ENCODE data around the gene TOP3B.

TOP3B gene

DNA sequence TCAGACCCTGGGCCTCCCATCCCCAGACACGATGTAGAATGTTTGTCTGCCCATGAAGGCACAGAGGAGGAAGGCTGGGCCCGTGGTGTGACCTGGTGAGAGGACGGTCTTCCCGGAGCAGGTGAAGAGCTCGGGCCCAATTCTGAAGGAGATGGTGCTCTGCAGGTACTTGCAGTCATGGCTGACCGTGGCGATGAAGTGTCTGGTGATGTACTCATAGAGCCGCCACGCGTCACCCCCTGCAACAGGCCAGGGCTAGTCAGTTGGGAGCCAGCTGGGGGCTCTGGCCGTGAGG lies 20.0 kb downstream of the TOP3B start:
- DNase-seq, result no peak

DNA sequence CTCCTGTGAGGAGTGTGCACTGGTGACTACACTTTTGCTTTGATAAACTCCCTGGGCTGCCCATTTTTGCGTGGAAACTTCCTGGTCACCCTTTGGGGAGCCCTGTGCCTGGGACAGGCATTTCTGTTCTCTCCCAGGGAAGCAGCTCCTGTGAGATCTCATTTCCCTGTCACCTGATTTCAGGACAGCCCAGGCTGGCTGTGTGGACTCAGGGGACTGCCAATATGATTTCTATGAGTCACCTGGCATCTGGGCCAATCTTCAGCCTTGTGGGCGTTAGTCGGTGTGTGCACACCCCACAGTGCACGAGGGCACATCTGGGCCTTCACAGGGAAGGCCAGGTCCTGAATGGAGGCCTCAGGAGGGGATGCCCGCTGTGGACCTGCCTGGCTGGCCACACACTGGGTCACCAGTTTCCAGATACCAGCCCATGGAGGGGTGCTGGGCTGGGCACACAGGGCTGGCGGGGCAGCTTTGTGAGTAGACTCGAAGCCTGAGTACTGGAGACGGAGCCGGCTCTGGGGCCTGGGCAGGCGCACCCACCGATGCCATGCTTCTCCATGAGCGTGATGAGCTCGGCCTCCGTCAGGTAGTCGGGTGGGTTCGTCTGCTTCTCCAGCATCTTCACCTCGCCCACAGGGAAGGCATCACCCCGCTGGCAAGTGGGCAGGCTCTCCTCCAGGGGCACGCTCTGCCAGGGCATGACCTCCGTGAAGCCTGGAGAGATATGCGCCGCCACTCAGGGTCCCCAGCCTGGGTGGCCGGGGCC lies 20.5 kb downstream of the TOP3B start:
- no peak for DNase-seq

DNA sequence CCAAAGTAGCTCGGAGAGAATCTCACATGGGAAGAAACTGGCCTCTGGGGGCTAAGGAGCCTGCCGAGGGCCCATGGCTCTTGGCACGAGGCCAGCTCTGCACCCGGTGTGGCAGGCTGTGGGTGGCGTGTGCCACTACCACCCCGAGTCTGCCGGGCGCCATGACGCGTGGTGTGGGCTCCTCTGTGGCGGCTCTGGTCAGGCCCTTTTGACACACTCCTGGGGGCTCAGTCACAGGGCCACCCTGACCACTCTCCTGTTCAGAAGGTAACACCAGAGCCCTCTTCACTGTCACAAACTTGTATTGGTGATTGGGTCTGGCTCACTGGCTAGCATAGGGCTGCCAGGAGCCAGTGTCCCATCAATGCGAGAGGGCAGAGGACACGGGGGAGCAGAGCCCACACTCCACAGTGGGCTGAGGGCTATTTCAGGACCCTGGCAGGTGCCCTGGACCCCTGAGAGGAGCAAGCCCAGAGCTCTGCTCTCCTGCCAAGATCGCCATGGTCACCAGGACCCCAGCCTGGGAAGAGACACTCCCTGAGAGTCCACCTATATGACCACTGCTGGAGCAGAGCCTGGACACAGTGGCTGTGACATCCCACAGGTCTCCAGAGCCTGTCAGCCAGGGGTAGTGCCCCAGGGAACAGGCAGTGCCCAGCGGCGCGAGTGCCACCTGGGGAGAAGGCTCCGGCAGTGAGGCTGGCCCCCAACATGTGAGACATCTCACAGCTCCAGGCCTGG lies 21.3 kb downstream of the TOP3B start:
- DNase-seq, result no peak

DNA sequence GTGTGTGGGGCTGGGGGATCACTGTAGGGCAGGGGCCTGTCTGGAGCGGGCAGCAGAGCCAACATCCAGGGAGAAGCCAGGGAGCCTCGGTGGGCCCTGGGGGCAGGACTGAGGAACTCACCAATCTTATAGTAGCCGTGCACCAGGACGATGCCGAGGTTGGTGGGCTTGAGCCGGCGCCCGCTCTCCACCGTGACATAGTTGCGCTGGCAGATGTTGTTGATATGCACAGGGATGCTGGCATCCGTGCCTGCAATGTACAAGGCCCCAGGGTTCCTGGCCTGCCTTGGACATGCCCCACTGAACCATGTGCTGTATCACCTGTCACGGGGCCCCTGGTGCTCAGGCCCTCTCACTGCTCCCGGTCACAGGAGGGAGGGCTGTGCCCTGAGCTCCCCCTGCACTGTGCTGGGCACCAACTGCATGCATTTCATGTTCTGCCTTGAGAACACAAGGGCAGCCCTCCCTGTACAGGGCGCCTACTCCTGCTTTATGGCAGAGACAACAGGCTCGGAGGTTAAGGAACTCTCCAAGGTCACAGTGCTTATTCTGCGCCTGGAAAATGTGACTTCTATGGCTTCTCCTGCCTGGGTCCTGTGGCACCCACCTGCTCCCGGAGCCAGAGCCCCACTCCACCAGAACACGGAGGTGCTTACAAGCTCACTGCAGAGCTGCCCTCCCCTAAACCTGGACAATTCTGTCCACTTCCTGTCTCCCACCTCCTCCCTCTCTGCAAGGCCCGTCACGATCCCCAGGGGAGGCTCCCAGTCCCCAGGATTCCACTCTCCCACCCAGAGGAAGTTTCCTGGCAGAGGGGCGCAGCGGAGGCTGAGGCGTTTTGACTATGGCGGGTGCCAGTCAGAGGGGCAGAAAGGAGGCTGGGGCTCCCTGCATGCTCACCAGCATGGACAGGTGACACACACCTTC lies 22.1 kb downstream of the TOP3B start:
- DNase-seq, result no peak

DNA sequence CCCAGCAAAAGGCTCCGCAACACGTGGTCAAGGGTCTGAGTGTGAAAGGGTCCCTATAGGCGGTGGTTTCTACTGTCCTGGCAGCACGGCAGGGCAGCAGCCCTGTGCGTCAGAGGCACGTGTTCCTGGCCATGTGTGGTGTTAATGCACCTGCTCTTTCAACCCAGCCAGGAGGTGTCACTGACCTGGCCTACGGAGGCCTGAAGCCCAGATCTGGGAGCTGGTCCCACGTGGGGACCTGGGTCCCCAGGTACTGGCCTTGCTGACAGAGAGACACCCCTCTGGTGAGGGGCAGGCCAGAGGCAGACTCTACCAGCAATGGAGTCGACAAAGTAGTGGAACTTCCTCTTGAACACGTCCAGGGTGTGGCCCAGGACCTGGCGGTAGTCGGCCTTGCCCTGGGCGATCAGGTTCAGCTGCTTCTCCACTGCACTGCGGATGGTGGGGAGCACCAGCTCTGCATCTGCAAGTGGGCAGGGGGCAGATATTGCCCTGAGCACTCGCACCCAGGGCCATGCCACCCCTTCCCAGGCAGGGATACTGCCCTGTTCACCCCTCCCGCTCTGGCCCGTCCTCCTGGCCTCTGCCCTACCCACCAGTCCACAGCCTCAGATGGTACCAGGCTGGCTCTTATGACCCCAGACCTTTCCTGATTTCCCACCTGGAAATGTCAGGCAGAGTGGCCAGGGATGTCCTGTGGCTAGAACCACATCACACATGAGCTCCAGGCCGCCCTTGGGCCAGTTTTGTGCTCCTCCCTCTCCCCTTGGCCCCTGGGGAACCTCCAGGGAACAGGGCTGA lies 23.1 kb downstream of the TOP3B start:
- DNase-seq, result no peak

DNA sequence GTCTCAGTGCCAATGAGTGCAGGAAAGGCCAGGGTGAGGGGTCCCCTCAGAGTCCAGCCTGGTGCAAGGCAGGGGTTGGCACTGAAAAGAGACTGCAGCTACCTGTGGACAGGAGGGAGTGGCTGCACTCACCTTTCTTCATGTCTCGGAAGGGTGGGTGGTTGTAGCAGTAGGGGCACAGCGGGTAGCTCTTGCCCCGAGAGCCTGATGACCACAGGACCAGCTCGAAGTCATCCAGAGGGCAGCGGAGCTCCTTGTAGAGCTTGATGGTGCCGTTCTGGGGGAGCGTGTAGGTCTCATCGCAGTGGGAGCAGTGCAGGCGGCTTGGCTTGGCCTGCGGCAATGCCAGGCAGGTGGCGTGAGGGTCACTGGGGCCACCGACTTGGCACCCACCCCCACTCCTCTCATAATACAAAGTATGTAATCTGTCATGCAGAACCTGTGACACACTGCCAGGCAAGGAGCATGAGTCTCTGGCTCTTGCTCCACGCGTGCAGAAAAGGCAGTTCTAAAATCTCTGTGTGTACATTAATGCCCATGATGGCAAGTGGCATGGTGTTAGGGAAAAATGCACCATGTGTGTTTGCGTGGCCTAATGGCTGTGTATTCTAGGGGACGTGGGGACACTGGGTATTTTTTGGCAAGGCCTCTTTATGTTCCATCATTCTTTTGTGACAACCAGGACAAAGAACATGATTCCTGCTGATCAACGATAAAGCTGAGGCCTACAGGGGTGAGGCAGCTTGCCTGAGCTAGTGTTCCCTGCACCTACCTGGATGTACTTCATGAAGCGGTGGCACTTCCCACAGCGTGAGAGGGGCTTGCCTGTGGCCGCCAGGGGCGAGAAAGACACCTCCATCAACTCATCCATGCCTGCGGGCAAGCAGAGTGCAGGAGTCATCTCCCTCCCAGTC lies 24.0 kb downstream of the TOP3B start:
- no peak for DNase-seq

DNA sequence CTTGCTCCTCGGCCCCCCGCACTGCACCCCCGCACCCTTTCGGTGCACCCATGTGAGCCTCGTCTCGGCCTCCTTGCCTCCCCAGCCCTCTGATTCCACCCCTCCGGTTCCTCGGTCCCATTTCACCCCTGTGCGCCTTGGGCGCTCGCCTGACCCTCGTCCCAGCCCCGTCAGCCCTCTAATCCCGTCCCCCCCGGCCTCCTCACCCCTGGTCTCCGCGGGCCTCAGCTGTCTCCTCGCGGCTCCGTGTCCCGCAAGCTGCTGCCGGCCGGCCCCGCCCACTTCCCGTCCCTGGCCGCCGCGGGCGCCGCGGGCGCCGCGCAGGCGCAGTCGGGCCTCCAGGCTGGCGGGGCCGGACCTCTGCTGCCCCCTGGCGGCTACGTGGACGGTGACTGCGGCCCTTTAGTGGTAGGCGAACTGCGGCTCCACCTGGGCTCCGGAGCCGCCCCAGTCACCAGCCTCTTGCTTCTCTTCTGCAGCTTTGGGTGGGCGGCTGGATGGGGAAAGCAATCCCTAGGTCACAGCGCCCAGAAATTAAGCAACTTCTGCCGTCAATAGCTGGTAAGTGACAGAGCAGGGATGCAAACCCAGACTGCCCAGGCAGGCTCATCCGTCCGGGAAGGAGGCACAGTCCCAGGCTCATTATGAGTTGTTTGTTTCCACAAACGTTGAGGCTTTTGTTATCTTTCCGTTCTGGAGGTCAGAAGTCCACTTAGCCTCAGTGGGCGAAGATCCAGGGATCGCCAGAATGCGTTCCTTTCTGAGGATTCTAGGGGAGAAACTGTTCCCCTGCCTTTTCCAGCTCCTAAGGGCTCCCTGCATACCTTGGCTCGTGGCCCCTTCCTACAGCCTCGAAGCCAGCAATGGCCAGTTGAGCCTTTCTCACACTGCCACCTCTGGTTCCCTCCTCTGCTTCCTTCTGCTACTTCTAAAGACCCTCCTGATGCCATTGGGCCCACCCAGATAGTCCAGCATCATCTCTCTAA lies 29.7 kb downstream of the TOP3B start, which contains the start of gene PPM1F:
PPM1F (minus strand) TSS at position 263 of the 986 bp plus-strand sequence. CDS start 6,800 bp downstream, outside the sequence.
- peak in 52 of 56 donors; percentile 21 to 90 (median 68) for DNase-seq

DNA sequence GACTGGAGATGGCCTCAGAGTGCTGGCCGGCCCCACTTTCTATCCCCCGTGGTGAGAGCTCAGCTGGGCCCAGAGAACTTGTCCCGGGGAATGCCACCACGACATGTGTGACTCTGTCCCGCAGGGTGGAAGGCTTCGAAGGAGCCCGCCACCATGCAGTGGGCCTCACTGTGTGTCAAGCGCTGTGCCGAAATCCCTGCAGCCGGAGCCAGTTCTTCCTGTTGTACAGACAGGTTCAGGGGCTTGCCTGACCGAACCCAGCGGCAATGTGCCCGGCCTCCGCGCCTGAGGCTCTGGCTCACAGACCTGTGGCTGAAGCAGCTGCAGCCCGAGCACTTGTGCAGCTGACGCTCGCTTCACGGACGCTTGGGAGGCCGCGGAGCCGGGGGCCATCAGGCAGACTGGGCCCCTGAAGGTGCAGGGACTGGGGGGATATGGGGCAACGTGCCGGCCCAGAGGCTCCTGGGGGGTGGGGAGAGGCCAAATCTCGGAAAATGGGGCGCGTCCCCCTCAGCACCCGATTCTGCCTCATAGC lies 30.6 kb downstream of the TOP3B start:
- peak in 10 of 56 donors; percentile 16 to 43 (median 26) for DNase-seq

DNA sequence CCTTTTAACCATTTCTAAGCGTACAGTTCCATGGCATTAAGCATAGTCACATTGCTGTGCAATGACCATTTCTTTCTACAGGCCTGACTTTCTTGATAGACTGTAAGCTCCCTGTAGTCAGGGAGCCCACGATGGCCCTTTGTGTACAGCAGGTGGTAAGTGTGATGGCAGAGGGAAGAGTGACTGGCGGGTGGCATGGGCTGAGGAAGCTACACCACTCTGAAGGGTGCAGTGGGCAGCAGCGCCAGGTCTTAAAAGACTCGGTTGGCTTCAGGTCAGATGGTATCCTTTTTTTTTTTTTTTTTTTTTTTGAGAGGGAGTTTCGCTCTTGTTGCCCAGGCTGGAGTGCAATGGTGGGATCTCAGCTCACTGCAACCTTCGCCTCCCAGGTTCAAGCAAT lies 31.5 kb downstream of the TOP3B start:
- no peak for DNase-seq

DNA sequence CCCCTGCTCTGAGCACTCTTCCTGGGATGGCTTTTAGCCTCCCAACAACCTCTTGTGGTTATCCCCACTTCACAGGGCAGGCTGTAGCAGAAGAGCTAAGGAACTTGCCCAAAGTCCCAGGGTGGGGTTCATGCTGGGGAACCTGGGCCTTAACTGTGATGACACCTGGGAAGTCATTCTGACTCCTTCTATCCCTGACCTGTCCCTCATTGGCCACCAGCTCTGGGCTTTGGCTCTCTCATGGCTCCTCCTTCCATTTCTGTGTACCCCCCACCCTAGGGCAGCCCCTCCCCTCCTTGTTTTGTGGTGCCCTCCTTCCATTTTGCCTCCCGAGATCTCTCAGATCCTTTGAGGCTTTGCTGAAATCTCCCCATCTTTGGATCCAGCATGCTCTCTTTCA lies 32.6 kb downstream of the TOP3B start:
- no peak for DNase-seq

DNA sequence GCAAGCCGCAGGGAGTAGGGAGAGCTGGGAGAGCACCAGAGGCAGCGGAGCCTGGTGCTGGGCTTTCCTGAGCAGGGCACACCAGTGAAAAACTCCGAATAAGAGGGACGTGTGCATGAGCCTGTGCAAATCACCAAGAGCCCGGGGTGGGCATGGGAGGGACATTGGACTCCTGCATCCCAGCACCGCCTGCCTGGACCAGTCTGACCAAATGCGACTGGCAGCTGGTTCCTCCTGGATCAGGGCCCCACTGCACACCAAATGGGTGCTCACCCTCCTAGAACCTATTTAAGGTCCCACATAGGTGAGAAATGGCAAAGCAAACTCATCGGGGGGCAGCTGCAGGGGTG lies 33.0 kb downstream of the TOP3B start:
- DNase-seq, result no peak

DNA sequence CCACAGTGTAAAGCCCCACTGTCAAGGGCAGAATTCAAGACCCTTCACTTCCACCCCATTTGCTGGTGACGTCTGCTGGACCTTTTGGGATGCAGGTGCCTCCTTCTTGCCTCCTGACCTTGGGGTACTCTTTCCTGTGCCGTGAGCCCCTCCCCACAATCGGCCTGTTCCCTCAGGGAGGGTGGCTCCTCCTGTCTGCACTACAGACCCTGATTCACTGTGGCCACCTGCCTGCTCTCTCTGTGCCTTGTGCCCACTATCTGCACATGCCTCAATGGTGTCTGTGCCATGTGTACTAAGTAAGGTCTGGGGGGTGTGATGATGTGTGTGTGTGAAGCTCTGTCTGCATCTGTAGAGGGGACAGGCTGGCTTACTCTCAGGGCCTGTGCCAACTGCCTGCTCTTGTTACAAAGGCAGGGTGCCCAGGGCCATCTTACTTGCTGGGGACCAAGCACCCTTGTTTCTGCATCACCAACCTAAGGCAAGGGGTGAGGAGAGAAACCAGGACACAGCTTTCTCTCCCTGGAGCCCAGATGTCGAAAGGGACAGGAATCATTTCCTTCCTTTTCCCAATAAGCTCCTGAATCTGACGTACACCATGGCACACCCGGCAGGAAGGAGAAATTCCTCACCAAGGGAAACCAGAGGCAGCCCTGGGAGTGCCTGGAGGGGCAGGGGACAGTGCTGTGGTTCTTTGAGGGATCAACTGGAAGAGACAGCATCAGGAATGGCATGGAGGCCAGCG lies 33.6 kb downstream of the TOP3B start:
- no peak for DNase-seq

DNA sequence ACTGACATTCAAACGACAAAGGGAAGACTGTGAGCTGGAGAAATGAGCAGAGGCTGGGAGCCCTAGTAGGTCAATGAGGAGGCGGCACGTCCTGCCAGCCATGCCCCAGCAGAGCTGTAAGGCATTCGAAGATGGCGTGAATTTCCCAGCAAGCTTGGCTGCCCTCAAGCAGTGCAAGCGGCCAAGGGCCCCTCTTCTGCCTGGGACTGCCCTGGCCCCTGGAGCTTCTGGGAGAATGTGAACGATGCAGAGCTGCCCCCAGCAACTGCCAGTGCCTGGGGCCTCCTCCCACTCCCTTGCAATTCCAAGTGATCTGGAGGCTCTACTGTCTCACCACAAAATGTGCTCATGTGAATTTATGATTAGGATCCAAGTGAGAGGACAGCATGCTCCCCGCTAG lies 34.2 kb downstream of the TOP3B start:
- no peak for DNase-seq

DNA sequence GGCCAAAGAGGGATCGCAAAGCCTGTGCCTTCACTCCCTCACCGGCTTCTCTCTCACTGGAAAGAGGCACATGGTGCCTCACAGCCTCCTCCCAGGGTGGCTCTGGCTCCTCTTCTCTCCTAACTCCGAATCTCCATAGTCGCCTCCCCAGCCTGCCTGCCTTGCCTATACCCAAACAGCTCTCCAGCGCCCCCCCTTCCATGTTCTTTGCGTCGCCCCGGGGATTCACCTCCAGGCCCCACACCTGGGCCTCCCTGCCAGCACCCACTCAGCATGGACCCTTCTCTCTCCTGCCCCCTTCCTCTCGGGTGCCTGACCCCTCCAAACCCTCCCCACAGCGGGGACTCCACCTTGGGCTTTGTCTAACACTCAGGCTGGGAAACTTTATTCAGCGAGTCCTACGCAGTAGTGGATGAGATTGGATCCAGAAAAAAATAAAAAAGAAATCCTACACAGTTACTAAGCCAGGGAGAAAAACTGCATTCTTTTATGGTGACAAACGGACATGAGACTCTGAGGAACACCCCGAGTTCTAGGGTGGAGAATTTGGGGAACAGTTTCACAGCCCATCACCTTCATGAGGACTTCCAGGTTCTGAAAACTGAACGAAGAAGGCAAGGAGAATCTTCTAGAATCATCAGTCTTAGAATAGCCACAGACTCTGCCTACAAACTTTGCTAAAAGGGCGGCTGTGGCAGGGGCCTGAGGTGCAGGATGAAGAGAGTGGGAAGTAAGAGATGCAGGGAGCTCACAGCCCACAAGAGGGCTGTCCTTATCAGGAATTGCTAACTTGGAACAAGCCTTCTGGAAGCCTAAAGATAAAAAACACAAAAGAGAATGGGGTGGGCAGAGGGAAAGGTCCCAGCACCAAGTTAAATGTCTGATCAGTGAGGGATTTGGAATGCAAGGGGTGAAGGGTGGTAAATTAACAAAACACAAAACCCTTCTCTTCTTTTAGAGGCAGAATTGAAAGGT lies 35.3 kb downstream of the TOP3B start:
- DNase-seq, result no peak

DNA sequence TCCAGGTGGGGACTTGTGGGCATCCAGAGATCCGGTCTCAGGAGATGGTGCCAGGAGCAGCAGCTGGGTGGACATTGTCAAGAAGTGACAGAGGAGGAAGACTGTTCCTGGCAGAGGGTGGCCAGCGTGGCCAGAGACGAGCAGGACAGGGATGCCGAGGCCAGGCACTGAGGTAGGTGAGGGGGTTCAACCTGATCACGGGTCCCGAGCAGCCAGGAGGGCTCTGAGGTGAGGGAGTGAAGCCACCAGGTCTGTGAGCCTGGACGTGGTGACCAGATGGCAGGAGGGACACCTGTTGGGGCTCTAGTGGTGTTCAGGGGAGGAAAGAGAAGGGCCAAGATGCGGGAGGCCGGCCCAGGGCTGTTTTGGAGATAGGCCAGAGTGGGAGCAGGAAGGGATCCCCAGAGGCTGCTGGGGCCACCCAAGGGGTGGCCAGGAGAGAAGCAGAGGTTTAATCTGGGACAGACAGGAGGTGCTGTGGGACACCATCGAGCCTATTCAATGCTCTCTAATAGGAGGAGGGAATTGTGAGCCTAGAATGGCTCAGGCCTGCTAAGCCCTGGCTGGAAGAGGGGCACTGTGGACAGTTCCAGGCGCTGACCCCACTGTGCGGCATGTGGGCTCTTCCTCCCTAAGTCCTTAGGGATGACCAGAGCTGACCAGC lies 36.2 kb downstream of the TOP3B start:
- DNase-seq, result no peak

Data from amygdala (tissue), 56 donors.